Endometrial microvascular endothelial cells (primary cell): ENCODE measurements around the gene RIPPLY3. TPM values are rescaled to one million over a fixed set of nuclear protein-coding genes. Genes with fewer than 3 reads are reported as not detected.
"Not testable (repeated sequence)": the region's sequence is repeated elsewhere in the genome, so short reads cannot be mapped to it uniquely, and the experiment has no call there.

ENCODE experiments used
- in situ Hi-C: cut with HindIII; loops from 2 replicates; pipeline ENCODE4 v1.10.0; 2017; ENCODE audit warnings: low sequenced_read_pairs, low pct_unique_long_range_greater_than_20kb; ENCODE audit errors: inconsistent ontology term
- total RNA-seq: library from RNA; depleted of rRNA; stranded (reverse); fragments of >200 nt; gene quantifications from one replicate; pipeline ENCODE4 v1.2.3, GENCODE V29; 2015; ENCODE audit errors: inconsistent ontology term

RIPPLY3 gene
- total RNA-seq, 1 donor from 2014 or later = 0.37 TPM

DNA sequence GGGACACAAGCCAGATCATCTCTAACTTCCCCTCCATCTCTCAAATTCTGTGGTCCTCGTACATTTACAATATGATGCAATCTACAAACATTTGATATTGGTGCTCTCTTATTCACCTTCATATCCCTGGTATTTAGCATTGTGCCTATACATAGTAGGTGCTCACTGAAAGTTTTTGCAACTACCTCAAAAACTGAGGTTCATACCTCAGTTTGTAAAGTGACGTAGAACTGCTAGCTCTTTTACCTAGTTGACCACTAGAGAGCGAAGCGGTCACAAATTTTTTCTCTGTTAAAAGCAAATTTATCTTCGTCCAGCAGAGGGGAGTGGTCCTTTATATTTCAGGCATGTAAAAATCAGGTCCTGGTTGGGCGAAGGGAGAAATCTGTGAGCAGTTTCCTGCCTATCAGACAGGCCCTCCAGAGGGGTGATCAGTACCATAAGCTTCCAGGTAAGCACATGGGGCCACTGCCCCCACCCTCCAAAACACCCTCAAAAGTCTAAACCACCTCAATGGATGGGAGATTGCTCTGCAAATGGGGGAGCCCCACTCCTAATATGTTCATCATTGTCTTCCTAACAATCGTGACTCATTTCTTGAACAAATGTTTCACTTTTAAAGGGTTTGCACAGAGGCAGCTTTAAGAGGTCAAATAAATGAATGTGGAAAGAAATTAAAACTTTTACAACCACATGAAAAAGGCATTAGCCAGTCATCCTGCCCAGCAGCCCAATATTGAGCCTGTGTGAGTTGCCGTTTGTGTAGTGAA lies 29.4 kb upstream of the RIPPLY3 start:
- in situ Hi-C loops = no loop called here

DNA sequence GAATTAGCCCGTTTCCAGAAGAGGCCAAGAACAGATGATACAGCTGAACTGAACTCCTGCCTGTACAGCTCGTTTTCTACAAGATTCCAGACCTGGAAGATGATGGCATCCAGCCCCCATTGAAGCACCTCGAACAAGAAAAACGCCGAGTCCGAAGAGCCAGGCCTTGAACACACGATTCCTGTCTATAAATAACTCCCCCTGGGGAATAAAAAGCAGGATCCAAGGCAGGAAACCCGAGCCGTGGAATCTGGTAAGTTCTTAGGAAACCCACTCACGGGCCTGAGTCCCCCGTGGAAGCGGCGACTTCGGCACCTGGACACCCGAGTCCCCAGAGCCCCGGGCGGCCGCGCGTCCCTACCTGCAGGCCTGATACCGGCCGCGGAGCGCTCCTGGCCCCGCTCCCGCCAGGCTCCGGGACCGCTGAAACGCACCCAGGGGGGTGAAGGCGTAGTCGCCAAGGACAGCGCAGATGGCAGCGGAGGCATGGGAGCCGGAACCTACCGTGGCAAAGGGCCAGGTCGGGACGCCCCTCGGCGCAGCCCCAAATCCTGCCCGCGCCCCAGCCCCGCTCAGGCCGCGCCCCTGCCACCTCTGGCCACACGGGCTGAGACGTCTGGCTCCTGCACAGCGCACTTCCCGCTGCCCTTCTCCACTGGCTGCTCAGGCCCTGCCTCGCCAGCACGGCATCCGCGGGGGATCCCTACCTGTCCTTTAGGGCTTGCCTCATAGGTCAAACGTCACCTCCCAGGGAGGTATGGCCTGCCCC lies 26.0 kb upstream of the RIPPLY3 start:
- in situ Hi-C loops = no loop called here

DNA sequence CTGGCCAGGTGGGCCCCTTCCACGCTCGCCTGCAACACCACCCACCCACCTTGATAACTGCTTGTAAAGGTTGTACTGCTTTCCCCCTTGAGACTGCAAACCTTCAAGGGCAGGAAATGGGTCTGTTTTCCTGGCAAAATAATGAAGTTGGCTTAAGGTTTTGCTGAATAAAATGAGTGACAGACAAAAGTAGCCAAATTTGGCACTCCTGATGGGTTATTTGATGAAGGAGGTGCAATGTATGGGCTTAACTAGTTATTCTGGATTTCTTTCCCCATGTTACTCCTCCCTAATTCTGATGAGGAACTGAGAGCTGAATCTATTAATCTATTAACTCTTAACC lies 25.5 kb upstream of the RIPPLY3 start:
- in situ Hi-C loops = no loop called here

DNA sequence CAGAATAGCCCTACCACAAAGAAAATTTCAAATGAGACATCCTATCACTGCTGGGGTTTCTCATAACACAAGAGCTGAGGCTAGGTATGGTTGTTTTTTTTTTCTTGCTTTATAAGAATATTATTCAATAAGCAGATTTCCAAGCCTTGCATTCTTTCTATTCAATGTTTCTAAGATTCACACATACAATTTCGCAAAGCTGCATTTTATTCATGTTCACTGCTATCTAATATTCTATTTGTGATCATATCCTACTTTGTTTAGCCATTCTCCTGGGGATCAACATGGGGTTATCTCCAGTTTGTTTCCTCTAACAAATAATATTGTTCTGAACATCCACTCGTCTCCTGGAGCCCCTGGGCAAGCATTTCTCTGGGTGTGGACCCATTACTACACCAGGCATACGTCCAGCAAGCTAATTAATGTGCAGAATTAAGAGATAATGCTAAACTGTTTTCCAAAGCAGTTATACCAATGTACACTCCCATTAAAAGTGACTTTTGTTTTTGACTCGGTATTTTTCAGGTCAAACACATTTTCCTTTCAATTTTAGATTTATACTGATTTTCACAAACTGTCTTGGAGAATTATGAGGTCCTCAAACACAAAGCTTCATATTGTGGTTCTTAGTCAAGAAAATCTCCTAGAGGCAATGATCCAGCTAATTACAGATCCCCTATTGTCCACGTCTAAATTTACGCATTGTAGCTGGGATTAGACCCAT lies 24.4 kb upstream of the RIPPLY3 start:
- in situ Hi-C loops = no loop called here

DNA sequence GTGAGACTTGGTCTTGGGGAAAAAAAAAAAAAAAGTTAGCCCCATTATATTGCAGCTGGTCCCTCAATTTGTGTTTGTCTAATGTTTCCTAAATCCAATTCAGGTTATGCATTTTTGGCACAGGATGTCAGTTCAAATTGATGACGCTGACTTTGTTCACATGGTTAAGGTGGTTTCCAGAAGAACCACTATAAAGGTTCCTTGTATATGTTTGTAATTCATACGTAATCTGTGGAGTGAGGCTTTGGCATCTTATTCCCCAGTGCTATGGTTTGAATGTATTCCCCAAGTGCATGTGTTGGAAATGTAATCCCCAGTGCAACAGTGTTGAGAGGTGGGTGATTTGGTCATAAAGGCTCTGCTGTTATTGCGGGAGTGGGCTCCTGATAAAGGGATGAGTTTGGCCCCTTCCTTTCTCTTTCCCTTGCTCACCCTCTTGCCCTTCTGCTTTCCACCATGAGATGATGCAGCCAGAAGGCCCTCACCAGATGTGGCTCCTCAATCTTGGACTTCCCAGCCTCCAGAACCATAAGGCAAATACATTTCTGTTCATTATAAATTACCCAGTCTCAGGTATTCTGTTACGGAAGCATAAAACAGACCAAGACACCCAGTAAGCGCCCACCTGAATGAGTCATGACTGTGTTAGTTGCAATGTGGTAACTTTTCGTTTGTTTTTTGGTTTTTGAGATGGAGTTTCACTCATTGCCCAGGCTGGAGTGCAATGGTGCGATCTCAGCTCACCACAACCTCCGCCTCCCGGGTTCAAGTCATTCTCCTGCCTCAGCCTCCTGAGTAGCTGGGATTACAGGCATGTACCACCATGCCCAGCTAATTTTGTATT lies 20.5 kb upstream of the RIPPLY3 start:
- in situ Hi-C loops = no loop called here

DNA sequence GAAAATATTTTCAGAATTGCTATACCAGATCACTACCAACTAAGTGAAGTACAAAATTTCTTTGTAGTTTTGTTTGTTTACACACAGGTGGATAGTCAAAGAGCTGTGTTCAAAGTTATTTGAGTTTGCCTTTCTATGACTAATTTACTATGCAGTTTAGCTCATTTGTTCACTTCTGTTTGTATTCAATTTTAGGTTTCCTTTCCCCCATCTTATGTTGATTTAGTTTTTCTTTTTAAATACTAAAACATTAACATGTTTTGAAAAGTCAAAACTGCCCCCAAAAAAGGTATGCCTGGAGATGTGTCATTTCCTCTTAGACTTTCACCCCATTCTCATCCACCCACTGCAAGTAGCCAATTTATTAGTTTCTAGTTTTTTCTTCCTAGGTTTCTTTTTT lies 18.7 kb upstream of the RIPPLY3 start:
- in situ Hi-C loops = no loop called here

DNA sequence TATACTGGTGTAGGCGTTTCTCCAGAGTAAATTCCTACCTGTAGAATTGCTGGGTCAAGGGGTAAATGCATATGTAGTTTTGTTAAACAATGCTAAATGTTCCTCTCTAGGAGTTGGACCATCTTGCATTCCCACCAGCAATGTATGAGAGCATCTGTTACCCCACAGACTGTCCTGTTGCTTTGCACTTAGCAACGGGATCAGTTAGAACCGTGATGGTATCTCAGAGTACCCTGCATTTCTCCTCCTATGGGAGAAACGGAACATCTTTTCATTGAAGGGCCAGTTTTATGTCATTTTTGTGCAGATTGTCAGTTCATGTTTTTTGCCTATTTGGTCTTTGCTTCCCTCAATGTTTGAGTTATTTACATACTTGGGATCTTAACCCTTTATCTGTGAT lies 18.0 kb upstream of the RIPPLY3 start:
- in situ Hi-C loops = no loop called here

DNA sequence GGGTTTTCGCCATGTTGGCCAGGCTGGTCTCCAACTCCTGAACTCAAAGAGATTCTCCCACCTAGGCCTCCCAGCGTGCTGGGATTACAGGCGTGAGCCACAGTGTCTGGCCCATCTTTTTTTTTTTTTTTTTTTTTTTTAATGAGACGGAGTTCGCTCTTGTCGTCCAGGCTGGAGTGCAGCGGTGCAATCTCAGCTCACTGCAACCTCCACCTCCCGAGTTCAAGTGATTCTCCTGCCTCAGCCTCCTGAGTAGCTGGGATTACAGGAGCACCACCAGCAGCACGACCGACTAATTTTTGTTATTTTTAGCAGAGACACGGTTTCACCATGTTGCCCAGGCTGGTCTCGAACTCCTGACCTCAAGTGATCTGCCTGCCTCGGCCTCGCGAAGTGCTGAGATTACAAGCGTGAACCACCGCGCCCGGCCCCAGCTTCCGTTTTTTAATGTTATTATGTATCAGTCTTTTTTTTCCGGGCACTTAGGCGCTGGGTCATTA lies 17.3 kb upstream of the RIPPLY3 start:
- in situ Hi-C loops = not testable (repeated sequence)

DNA sequence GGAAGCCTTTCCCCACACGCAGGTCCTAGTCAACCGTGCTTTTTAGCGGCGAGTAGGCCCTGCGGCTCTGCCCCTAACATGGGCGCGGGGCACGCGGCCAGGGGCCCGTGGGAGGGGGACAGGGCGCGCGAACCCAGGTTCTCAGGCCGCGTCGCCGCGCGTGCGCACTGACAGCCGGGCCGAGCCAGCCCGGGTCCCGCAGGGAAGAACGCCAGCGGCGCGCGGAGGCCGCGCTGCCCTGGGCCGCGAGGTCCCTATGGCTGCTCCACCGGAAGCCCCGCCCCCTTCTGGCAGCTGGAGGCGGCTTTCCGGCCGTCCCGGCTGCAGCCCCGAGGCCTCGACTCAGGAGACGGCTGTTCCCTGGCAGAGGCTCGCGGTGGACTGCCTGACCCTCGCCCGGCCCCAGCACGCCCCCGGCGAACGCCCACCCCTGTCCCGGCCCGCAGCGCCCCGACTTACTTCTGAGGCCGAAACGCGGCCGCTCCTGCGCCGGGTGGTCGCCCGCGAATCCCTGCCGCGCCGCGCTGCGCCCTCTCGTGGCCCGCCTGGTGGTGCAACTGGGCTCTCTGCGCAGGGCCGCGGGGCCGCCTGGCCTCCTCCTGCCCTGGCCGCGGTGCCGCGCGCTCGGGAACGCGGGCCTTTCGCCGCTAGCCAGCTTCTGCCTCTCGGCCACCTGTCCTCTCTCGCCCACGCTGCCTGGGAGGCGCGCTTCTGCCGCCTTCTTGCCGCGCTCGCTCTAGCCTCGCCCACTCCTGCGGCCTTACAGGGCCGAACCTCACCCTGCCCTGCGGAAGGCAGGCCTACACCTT lies 16.6 kb upstream of the RIPPLY3 start:
- in situ Hi-C loops = no loop called here

DNA sequence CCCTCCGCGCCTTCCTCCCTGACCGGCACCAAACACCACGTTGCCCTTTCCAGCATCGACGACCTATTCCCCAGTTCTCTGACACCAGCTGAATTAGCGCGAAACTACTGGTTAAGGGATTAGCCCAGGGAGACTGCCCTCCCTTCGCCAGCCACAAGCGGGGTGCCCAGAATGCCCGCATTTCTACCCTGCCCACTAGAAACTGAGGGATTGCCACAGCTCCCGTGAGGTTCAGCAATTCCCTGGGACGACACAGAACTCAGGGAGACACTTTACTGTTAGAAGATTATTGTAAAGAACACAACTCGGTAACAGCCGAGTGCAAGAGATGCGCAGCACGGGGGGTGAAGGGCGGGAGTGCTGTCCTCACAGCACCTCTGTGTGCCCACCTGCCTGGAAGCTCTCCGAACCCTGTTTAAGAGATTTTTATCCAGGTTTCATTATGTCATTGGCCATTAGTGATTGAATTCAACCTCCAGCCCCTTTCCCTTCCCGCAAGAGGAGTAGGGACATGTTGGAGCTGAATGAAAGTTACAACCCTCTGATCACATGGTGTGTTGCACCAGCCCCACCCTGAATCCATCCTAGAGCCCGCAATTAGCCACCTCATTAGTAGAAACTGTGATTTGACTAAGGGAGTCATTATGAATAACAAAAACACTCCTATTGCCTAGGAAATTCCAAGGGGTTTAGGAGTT lies 15.8 kb upstream of the RIPPLY3 start:
- in situ Hi-C loops = no loop called here

DNA sequence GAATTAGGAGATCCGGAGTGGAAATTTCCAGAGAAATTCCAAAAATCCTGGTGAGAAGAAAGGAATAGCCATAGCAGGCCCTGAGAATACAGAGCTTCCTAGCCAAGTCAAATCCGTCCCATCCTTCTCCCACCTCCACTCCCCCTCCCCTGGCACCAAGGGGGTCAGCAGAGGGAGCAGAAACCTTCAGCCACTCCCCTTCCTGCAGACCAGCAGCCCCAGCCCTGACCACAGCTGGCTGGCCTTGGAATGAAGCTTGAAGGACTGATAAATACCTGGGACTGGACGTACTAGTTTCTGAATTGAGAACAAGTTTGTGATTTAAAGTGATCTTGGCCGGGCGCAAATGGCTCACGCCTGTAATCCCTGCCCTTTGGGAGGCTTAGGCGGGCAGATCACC lies 13.8 kb upstream of the RIPPLY3 start:
- in situ Hi-C loops = no loop called here

DNA sequence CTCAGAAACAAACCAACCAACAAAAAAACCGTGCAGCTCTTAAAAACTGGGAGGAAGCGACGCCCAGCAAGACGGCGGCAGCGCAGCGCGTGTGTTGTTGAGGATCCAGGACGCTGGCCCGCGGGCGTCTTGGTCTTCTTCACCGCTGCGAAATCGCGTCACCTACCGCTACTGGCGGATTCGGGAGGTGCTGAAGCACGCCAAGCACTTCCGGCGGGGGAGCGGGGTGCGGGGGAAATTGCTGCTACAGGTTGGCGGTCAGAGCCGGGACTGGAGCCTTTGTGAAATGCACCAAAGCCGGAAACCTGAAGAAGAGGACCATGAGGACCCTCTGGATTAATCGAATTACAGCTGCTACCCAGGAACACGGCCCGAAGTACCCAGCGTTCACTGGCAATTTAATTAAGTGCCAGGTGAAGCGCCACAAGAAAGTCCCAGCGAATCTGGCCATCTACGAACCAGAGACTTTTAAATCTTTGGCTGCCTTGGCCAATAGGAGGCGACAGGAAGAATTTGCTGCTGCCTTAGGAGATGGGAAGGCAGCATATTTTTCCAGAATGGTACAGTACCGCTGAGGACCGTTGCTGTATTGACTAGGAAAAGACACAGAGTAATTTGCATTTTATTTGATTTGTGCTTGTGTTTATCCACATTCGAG lies 11.9 kb upstream of the RIPPLY3 start:
- in situ Hi-C loops = no loop called here

DNA sequence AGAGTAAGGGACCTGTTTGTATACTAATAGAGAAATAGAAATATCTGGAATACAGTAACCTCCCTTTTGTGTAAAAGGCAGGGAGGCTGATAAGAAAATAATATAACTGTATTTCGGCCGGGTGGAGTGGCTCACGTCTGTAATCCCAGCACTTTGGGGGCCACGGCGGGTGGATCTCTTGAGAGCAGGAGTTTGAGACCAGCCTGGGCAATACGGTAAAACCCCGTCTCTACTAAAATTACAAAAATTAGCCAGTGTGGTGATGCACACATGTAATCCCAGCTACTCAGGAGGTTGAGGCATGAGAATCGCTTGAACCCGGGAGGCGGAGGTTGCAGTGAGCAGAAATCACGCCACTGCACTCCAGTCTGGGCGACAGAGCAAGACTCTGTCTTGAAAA lies 11.2 kb upstream of the RIPPLY3 start:
- in situ Hi-C loops = not testable (repeated sequence)

DNA sequence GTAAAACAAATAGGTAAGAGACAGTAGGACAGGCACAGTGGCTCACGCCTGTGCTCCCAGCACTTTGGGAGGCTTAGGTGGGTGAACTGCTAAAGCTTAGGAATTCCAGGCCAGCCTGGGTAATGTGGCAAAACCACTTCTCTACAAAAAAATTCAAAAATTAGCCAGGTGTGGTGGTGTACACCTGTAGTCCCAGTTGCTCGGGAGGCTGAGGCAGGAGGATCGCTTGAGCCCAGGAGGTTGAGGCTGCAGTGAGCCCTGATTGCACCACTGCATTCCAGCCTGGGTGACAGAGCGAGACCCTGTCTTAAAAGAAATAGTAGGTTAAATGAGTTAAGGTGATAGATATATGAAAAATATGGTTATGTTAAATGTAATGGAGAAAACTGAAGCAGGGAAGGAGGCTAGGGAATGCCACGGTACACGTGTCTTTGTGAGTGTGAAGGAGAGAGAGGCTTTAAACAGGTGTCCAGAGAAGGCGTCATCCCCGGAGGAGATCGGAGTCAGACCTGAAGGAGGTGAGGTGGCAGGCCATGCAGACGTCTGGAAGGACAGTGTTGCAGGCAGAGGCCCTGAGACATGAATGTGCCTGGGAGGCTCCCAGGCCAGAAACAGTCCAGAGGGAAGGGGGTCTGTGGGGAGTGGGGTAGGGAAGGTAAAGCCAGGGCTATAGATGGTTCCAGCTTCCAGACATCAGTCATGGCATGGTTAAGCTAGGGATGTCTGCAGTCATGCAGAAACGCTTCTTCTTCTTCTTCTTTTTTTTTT lies 7.2 kb upstream of the RIPPLY3 start:
- in situ Hi-C loops = no loop called here

DNA sequence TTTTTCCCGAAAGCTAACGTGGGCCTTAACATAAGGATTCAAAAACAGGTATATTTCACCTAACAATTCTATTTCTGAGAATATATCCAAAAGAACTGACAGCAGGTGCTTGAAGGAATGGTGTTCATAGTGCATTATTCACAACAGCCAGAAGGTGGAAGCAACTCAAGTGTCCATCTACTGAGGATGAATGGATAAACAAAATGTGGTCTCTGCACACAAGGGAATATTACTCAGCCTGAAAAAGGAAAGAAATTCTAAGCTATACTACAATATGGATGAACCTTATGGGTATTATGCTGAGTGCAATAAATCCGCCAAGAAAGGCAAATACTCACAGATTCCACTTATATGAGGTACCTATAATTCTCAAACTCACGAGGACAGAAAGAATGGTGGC lies 6.1 kb upstream of the RIPPLY3 start:
- in situ Hi-C loops = no loop called here

DNA sequence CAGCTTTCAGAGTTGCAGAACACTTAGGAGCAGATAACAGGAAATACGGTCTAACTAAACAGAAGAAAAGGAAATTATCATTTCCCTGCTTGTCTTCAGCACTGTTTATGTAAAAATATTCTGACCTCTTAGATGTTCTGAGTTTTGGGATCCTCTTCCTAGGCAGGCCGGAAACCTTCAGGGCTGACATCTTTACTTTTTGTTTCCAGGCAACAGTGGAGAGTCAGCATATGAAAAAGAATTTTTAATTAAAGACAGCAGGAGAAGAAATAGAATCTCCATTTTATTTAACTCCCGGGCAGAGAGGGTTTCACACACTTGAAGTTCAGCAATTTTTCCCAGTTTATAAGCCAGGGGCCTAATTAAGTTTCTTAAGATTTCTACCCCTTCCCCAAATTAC lies 5.1 kb upstream of the RIPPLY3 start:
- in situ Hi-C loops = no loop called here
